T-cell (primary cell): ENCODE results near the gene HBD. TPM values are rescaled to one million over a fixed set of nuclear protein-coding genes. Genes with fewer than 3 reads are reported as not detected.

Experiments
- ATAC-seq, 4 experiments: fragments of 200-7000 bp in 3 of 4; fragments of 150-1000 bp in 1 of 4; cut with Tn5 transposase; replicated peaks in 1 of 4; 1 replicate in 3 of 4; 2 replicates in 1 of 4; pipeline ENCODE4 v1.10.0; 2021; ENCODE audit warnings: moderate library complexity in 3 of 4, mild to moderate bottlenecking in 2 of 4, moderate number of reproducible peaks in 1 of 4
- CTCF ChIA-PET, 2 donors: fragments of 300-600 bp; sonication (Branson Sonifier 250); formaldehyde crosslinking; loops; one replicate each; lab custom pipeline; 2022; ENCODE audit warnings: antibody characterized with exemption in 2 of 2; lab: Charles Lee
- POLR2A ChIA-PET, 2 donors: fragments of 300-600 bp; sonication (Branson Sonifier 250); formaldehyde crosslinking; loops; one replicate each; lab custom pipeline; 2022; ENCODE audit warnings: antibody characterized with exemption in 2 of 2; lab: Charles Lee
- DNase-seq, 35 experiments: peaks; one replicate each; pipeline versions ENCODE4 v3.0.0 to v3.0.0-alpha.2; 2013 to 2023
- H3K27ac ChIP-seq: one replicate; pipeline ENCODE4 v1.5.1; 2013; ENCODE audit warnings: low read length
- H3K27me3 ChIP-seq, 2 experiments: replicated peaks in 1 of 2; 1 replicate in 1 of 2; 2 replicates in 1 of 2; pipeline versions ENCODE4 v1.6.1 to v1.7.0; 2013; ENCODE audit warnings: low read length in 1 of 2, mixed read lengths in 1 of 2; ENCODE audit not compliant: control insufficient read depth in 2 of 2, insufficient read depth in 2 of 2; ENCODE audit errors: extremely low read depth in 1 of 2
- H3K36me3 ChIP-seq, 2 donors: 1 replicate in 1 of 2; 2 replicates in 1 of 2; pipeline versions ENCODE4 v1.6.1 to v1.7.0; 2013; ENCODE audit warnings: low read length in 1 of 2; ENCODE audit not compliant: control insufficient read depth in 2 of 2, insufficient read depth in 1 of 2; ENCODE audit errors: extremely low read depth in 1 of 2
- H3K4me1 ChIP-seq, 2 experiments: 1 replicate in 1 of 2; 2 replicates in 1 of 2; pipeline versions ENCODE4 v1.6.1 to v1.7.0; 2013; ENCODE audit warnings: low read length in 2 of 2, mixed read lengths in 1 of 2; ENCODE audit not compliant: insufficient read depth in 2 of 2, control insufficient read depth in 1 of 2; ENCODE audit errors: extremely low read depth in 1 of 2
- H3K4me3 ChIP-seq, 2 donors: 1 replicate in 1 of 2; 2 replicates in 1 of 2; pipeline versions ENCODE4 v1.5.1 to v1.7.0; 2013; ENCODE audit warnings: mild to moderate bottlenecking in 2 of 2, low read length in 1 of 2, moderate library complexity in 1 of 2; ENCODE audit not compliant: control insufficient read depth in 1 of 2; ENCODE audit errors: extremely low read depth in 1 of 2
- H3K9me3 ChIP-seq: 2 replicates; pipeline ENCODE4 v1.7.0; 2013
- H3K27ac Mint-ChIP-seq, 2 donors: one replicate each; pipeline ENCODE4 v1.8.0; 2020 to 2021; ENCODE audit warnings: mild to moderate bottlenecking in 2 of 2, mixed read lengths in 2 of 2
- H3K27me3 Mint-ChIP-seq, 2 donors: one replicate each; pipeline ENCODE4 v1.8.0; 2021 to 2022; ENCODE audit warnings: mixed read lengths in 2 of 2
- H3K36me3 Mint-ChIP-seq: one replicate; pipeline ENCODE4 v1.8.0; 2021; ENCODE audit warnings: mixed read lengths
- H3K4me1 Mint-ChIP-seq, 3 donors: one replicate each; pipeline ENCODE4 v1.8.0; 2020 to 2022; ENCODE audit warnings: mixed read lengths in 3 of 3, mild to moderate bottlenecking in 1 of 3
- H3K4me3 Mint-ChIP-seq, 3 donors: one replicate each; pipeline ENCODE4 v1.8.0; 2020 to 2022; ENCODE audit warnings: mild to moderate bottlenecking in 3 of 3, mixed read lengths in 3 of 3, moderate library complexity in 3 of 3
- H3K9me3 Mint-ChIP-seq, 3 donors: one replicate each; pipeline ENCODE4 v1.8.0; 2020 to 2022; ENCODE audit warnings: mixed read lengths in 3 of 3
- WGBS: methylation state at CpG from one replicate; pipeline ENCODE4 v1.1.5; 2013; ENCODE audit warnings: missing lambda C conversion rate; ENCODE audit not compliant: insufficient coverage; 5-methylcytosine and 5-hydroxymethylcytosine counted together
- total RNA-seq, 35 experiments: library from RNA in 6 of 35; stranded (reverse) in 6 of 35; fragments of 120-200 nt in 1 of 35; gene quantifications; one replicate each; pipeline versions ENCODE4 v1.2.1 to v1.2.4 and lab custom pipeline; 2013 to 2026

HBD gene
- total RNA-seq, 5 donors from 2014 or later (not counting 1 experiment from before 2014, with no cell fraction given) = 0.72 to 1.9 TPM; not detected in 3

- Histone ChIP-seq H3K4me1 (peaks cover 0 to 3% of the 10 kb centered on the region in 2 experiments), H3K4me3 (no peak overlapping the region), H3K9me3 (no peaks in the 10 kb centered on the region), H3K27me3 (no peaks in the 10 kb centered on the region), H3K27ac (no peak overlapping the region), H3K36me3 (no peaks in the 10 kb centered on the region)
- Mint-ChIP-seq H3K4me1 (peaks cover 0 to 5% (median 2%) of the 10 kb centered on the region in 3 donors), H3K36me3 (no peaks in the 10 kb centered on the region), H3K4me3 (no peak overlapping the region), H3K9me3 (no peaks in the 10 kb centered on the region), H3K27ac (no peak overlapping the region), H3K27me3 (peaks cover 2 to 6% of the 10 kb centered on the region in 2 donors)
- no peak for ATAC-seq
- CTCF ChIA-PET = no interaction called here
- 66% methylated on average over 3 of the region's 3 CpGs for WGBS
- DNase-seq = no peak
- POLR2A ChIA-PET = no interaction called here
Measured at GRCh38 chr11:5232176-5232575, 2.1 kb downstream of the HBD start.

- WGBS = no CpG with 5 or more reads among the region's 2 CpGs
- H3K27me3 Mint-ChIP-seq = peaks cover 2 to 3% of the 10 kb centered on the region in 2 donors
Measured at GRCh38 chr11:5231111-5231510, 3.2 kb downstream of the HBD start.

GRCh38 chr11:5230266-5230665 lies 4.0 kb downstream of the HBD start:
- Mint-ChIP-seq H3K9me3 (no peaks in the 10 kb centered on the region), H3K36me3 (no peaks in the 10 kb centered on the region), H3K4me3 (no peak overlapping the region), H3K27ac (no peak overlapping the region), H3K27me3 (peaks cover 2 to 3% of the 10 kb centered on the region in 2 donors), H3K4me1 (peaks cover 0 to 5% (median 2%) of the 10 kb centered on the region in 3 donors)
- POLR2A ChIA-PET = no interaction called here
- no peak overlapping the region for H3K4me3 ChIP-seq
- no peaks in the 10 kb centered on the region for H3K9me3 ChIP-seq
- DNase-seq = no peak
- peaks cover 0 to 3% of the 10 kb centered on the region in 2 experiments for H3K4me1 ChIP-seq
- no peaks in the 10 kb centered on the region for H3K27me3 ChIP-seq
- CTCF ChIA-PET = no interaction called here
- no CpG with 5 or more reads among the region's 1 CpG for WGBS
- no peak for ATAC-seq
- no peak overlapping the region for H3K27ac ChIP-seq
- H3K36me3 ChIP-seq = no peaks in the 10 kb centered on the region

More at GRCh38 chr11:5231111-5231510, 3.2 kb downstream of the HBD start:
- DNase-seq = no peak
- Histone ChIP-seq H3K27me3 (no peaks in the 10 kb centered on the region), H3K36me3 (no peaks in the 10 kb centered on the region), H3K4me1 (peaks cover 0 to 3% of the 10 kb centered on the region in 2 experiments), H3K27ac (no peak overlapping the region), H3K4me3 (no peak overlapping the region), H3K9me3 (no peaks in the 10 kb centered on the region)
- no peak for ATAC-seq
- Mint-ChIP-seq H3K9me3 (no peaks in the 10 kb centered on the region), H3K36me3 (no peaks in the 10 kb centered on the region), H3K4me1 (peaks cover 0 to 5% (median 2%) of the 10 kb centered on the region in 3 donors), H3K4me3 (no peak overlapping the region), H3K27ac (no peak overlapping the region)
- ChIA-PET CTCF (no interaction called here), POLR2A (no interaction called here)

- H3K4me1 Mint-ChIP-seq = peaks cover 0 to 5% (median 2%) of the 10 kb centered on the region in 3 donors
- ATAC-seq = no peak
- CTCF ChIA-PET = no interaction called here
Measured at GRCh38 chr11:5229796-5230195, 4.5 kb downstream of the HBD start.

GRCh38 chr11:5229356-5229755 lies 4.9 kb downstream of the HBD start:
- no peaks in the 10 kb centered on the region for H3K36me3 Mint-ChIP-seq
- H3K4me1 ChIP-seq = peaks cover 0 to under 1% of the 10 kb centered on the region in 2 experiments
- CTCF ChIA-PET = no interaction called here

More at GRCh38 chr11:5229796-5230195, 4.5 kb downstream of the HBD start:
- H3K4me3 Mint-ChIP-seq = no peak overlapping the region
- H3K27ac Mint-ChIP-seq = no peak overlapping the region
- peaks cover 0 to 2% of the 10 kb centered on the region in 2 donors for H3K27me3 Mint-ChIP-seq
- H3K36me3 ChIP-seq = no peaks in the 10 kb centered on the region
- H3K36me3 Mint-ChIP-seq = no peaks in the 10 kb centered on the region
- no peaks in the 10 kb centered on the region for H3K9me3 ChIP-seq
- H3K4me1 ChIP-seq = peaks cover 0 to 3% of the 10 kb centered on the region in 2 experiments
- no peaks in the 10 kb centered on the region for H3K27me3 ChIP-seq
- POLR2A ChIA-PET = no interaction called here
- no CpG with 5 or more reads among the region's 2 CpGs for WGBS
- H3K27ac ChIP-seq = no peak overlapping the region
- no peak for DNase-seq
- no peak overlapping the region for H3K4me3 ChIP-seq
- no peaks in the 10 kb centered on the region for H3K9me3 Mint-ChIP-seq

GRCh38 chr11:5228124-5228523 lies 6.2 kb downstream of the HBD start:
- H3K27ac ChIP-seq = no peak overlapping the region
- WGBS = no CpG with 5 or more reads among the region's 5 CpGs
- no peak overlapping the region for H3K27ac Mint-ChIP-seq
- peaks cover 0 to 6% of the 10 kb centered on the region in 2 donors for H3K27me3 Mint-ChIP-seq
- H3K4me3 ChIP-seq = no peak overlapping the region
- no peak overlapping the region for H3K4me3 Mint-ChIP-seq
- no peaks in the 10 kb centered on the region for H3K9me3 Mint-ChIP-seq
- no peak for DNase-seq
- H3K36me3 Mint-ChIP-seq = no peaks in the 10 kb centered on the region
- ATAC-seq = no peak
- no peaks in the 10 kb centered on the region for H3K27me3 ChIP-seq
- H3K4me1 ChIP-seq = no peaks in the 10 kb centered on the region
- no peaks in the 10 kb centered on the region for H3K4me1 Mint-ChIP-seq
- H3K36me3 ChIP-seq = no peaks in the 10 kb centered on the region
- ChIA-PET CTCF (no interaction called here), POLR2A (no interaction called here)
- H3K9me3 ChIP-seq = no peaks in the 10 kb centered on the region

More at GRCh38 chr11:5229356-5229755, 4.9 kb downstream of the HBD start:
- Mint-ChIP-seq H3K4me1 (peaks cover 0 to 3% (median under 1%) of the 10 kb centered on the region in 3 donors), H3K27me3 (peaks cover 0 to 2% of the 10 kb centered on the region in 2 donors), H3K9me3 (no peaks in the 10 kb centered on the region), H3K4me3 (no peak overlapping the region), H3K27ac (no peak overlapping the region)
- no CpG with 5 or more reads among the region's 1 CpG for WGBS
- ATAC-seq = no peak
- POLR2A ChIA-PET = no interaction called here
- Histone ChIP-seq H3K4me3 (no peak overlapping the region), H3K27ac (no peak overlapping the region), H3K27me3 (no peaks in the 10 kb centered on the region), H3K9me3 (no peaks in the 10 kb centered on the region), H3K36me3 (no peaks in the 10 kb centered on the region)
- no peak for DNase-seq

- WGBS = no CpG with 5 or more reads among the region's 1 CpG
- no peak for DNase-seq
- Mint-ChIP-seq H3K27me3 (peaks cover 0 to 6% of the 10 kb centered on the region in 2 donors), H3K4me1 (no peaks in the 10 kb centered on the region), H3K36me3 (no peaks in the 10 kb centered on the region), H3K27ac (no peak overlapping the region), H3K4me3 (no peak overlapping the region), H3K9me3 (no peaks in the 10 kb centered on the region)
- Histone ChIP-seq H3K36me3 (no peaks in the 10 kb centered on the region), H3K4me1 (no peaks in the 10 kb centered on the region), H3K27ac (no peak overlapping the region), H3K27me3 (no peaks in the 10 kb centered on the region), H3K4me3 (no peak overlapping the region), H3K9me3 (no peaks in the 10 kb centered on the region)
- ATAC-seq = no peak
- ChIA-PET POLR2A (no interaction called here), CTCF (no interaction called here)
Measured at GRCh38 chr11:5227681-5228080, 6.6 kb downstream of the HBD start.
